ENCODE measurements around the gene ISCA1.

ISCA1 gene

DNA sequence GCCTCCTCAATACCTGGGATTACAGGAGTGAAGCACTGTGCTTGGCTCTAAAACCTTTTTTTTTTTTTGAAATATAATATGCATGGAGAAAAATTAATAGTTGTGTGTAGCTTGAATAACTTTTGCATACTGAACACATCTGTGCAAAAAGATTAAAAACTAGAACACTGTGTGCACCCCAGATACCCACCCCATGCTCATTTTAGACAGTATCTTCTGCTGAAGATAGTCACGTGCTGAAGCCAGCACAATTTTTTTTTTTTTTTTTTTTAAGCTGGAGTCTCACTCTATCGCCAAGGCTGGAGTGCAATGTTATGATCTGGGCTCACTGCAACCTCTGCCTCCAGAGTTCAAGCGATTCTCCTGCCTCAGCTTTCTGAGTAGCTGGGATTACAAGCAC lies 62.7 kb downstream of the ISCA1 start:
- no peak for DNase-seq

DNA sequence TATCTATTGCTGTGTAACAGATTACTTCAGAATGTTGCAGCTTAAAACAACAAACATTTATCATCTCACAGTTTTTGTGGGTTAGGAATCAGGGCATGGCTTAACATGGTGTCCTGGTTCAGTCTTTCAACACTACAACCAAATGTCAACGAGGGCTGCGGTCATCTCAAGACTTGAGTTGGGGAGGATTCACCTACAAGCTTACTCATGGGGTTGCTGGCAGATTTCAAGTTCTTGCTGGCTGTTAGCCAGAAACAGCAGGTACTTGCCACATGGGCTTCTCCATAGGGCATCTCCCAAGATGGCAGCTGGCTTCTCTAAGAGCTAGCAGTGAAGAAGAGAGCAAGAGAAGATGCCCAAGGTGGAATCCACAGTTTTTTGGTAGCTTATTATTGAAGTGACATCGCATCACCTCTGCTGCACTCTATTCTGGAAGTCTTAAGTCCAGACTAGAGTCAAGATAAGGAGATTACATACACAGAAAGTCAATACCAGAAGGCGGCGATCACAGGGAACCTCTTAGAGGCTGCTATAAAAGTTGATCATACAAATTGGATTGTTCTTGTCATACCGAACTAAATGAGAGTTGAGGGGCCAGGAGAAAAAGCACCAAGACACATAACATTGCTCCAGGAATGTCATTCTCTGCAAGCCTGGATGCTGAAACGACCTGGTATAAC lies 65.1 kb downstream of the ISCA1 start:
- no peak for DNase-seq

Measured in femur (tissue), 1 donor.